ENCODE results near the gene NF1. TPM values are rescaled to one million over a fixed set of nuclear protein-coding genes. Genes with fewer than 3 reads are reported as not detected.
A peak's percentile ranks its signal among the peaks of the same experiment; 100 is the strongest.

NF1 gene
- total RNA-seq, 1 experiment from 2014 or later = 62.4 TPM

GRCh38 chr17:31415004-31415454 is 320.3 kb downstream of the NF1 start:
- intact Hi-C loops (cut with micrococcal nuclease; ENCODE audit: unreplicated experiment) = no loop called here
- no peak overlapping the region for H3K4me3 ChIP-seq (ENCODE audit: low read depth, low read length)
- POLR2A ChIA-PET = no interaction called here
- no peaks in the 10 kb centered on the region for H3K36me3 ChIP-seq (ENCODE audit: control insufficient read depth, insufficient read depth, low read length)
- no peaks in the 10 kb centered on the region for H3K4me1 ChIP-seq
- Mint-ChIP-seq H3K27ac (ENCODE audit: unreplicated experiment) (no peak overlapping the region), H3K4me3 (ENCODE audit: unreplicated experiment) (no peak overlapping the region), H3K27me3 (ENCODE audit: insufficient read depth, unreplicated experiment) (no peaks in the 10 kb centered on the region), H3K4me1 (ENCODE audit: low read depth, unreplicated experiment) (no peaks in the 10 kb centered on the region), H3K36me3 (ENCODE audit: insufficient read depth, unreplicated experiment) (no peaks in the 10 kb centered on the region), H3K9me3 (ENCODE audit: unreplicated experiment) (no peaks in the 10 kb centered on the region)
- TF ChIP-seq CTCF (IDR thresholded peaks at IDR 0.05; ENCODE audit: insufficient read depth in 1 of 2, low read depth in 1 of 2, low read length in 1 of 2, severe bottlenecking in 1 of 2, unreplicated experiment in 1 of 2) = no peak
- H3K9me3 ChIP-seq = no peaks in the 10 kb centered on the region; the same call in 1 of the 2 replicates
- DNase-seq = no peak
- CTCF ChIA-PET = interaction anchor here (0.9 kb wide), 1 partner anchor 26 kb away, joined by 3 read pairs; no protein-coding TSS in a partner anchor
- BruUV-seq (replicated peaks) = no TSS peak
- no peaks in the 10 kb centered on the region for H3K27me3 ChIP-seq (replicated peaks; ENCODE audit: control insufficient read depth, insufficient read depth, low read length)

DNA sequence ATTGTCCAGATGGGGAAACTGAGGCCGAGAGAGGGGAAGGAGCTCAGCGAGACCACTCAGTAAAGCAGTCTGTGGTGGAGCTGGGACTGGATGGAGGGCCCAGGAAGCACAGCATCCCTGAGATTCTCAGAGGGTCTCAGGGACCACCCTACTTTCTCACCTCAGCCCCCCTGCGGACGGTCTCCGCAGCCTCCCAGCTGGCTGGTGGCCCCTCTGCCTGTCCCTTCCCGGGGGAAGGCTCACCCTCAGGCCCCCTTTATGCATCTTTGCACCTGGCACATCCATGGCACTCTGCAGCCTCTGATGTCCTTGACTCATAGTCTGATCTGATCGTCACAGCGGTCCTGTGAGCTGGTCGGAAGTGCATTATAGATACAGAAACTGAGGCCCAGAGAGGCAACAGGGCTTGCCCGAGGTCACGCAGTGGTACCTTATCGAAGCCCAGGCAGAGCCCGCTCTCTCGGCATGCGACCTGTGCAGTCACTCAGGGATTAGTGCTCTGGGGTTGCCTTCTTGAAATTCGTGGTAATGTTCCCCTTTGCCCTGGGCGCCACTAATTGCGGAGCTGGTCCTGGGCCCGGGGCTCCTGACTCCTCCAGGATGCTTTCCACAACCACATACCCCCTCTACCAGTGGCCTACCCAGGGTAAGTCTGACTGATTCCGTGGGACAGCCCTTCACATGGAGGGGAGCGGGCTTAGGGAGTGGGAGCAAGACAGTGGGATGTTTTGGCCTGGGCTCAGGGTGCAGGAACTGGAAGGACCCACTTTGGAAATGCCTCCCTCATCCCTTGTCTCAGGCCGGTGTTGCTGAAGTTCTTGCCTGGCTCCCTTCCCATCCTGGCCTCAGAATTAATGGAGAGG is 321.1 kb downstream of the NF1 start:
- Mint-ChIP-seq H3K27ac (ENCODE audit: unreplicated experiment) (peak overlapping the region; percentile 49), H3K27me3 (ENCODE audit: insufficient read depth, unreplicated experiment) (no peaks in the 10 kb centered on the region), H3K9me3 (ENCODE audit: unreplicated experiment) (no peaks in the 10 kb centered on the region), H3K4me3 (ENCODE audit: unreplicated experiment) (no peak overlapping the region), H3K36me3 (ENCODE audit: insufficient read depth, unreplicated experiment) (no peaks in the 10 kb centered on the region), H3K4me1 (ENCODE audit: low read depth, unreplicated experiment) (no peaks in the 10 kb centered on the region)
- no peaks in the 10 kb centered on the region for H3K27me3 ChIP-seq (replicated peaks; ENCODE audit: control insufficient read depth, insufficient read depth, low read length)
- CTCF ChIA-PET = no interaction called here
- POLR2A ChIA-PET = no interaction called here
- BruUV-seq (replicated peaks) = no TSS peak
- H3K4me3 ChIP-seq (ENCODE audit: low read depth, low read length) = no peak overlapping the region
- no peaks in the 10 kb centered on the region for H3K4me1 ChIP-seq
- no peak for TF ChIP-seq CTCF (IDR thresholded peaks at IDR 0.05; ENCODE audit: insufficient read depth in 1 of 2, low read depth in 1 of 2, low read length in 1 of 2, severe bottlenecking in 1 of 2, unreplicated experiment in 1 of 2)
- H3K9me3 ChIP-seq = no peaks in the 10 kb centered on the region; the same call in 1 of the 2 replicates
- DNase-seq = no peak
- intact Hi-C loops (cut with micrococcal nuclease; ENCODE audit: unreplicated experiment) = no loop called here
- H3K36me3 ChIP-seq (ENCODE audit: control insufficient read depth, insufficient read depth, low read length) = no peaks in the 10 kb centered on the region

DNA sequence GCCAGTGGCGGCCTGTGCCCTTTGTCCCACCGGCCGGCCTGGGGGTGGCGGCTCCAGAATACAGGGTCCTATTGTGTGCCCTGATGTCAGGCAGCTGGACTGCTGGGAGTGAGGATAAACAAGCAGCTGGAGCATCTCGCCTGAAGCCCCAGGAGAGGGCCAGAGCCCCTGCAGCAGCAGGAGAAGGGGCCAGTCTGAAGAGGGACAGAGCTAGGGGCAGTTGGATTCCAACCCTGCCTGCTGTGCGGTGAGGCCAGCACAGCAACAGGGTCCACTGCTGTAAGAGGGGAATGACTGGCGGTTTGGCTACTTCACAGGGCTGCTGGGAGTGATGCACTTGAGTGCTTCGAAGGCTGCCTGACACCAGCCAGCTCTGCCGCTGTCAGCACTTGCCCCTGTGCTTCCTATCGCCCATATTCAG is 321.7 kb downstream of the NF1 start:
- no TSS peak for BruUV-seq (replicated peaks)
- no peak overlapping the region for H3K4me3 ChIP-seq (ENCODE audit: low read depth, low read length)
- Mint-ChIP-seq H3K27ac (ENCODE audit: unreplicated experiment) (peak overlapping the region; percentile 49), H3K4me1 (ENCODE audit: low read depth, unreplicated experiment) (no peaks in the 10 kb centered on the region), H3K27me3 (ENCODE audit: insufficient read depth, unreplicated experiment) (no peaks in the 10 kb centered on the region), H3K36me3 (ENCODE audit: insufficient read depth, unreplicated experiment) (no peaks in the 10 kb centered on the region), H3K9me3 (ENCODE audit: unreplicated experiment) (no peaks in the 10 kb centered on the region), H3K4me3 (ENCODE audit: unreplicated experiment) (no peak overlapping the region)
- intact Hi-C loops (cut with micrococcal nuclease; ENCODE audit: unreplicated experiment) = no loop called here
- ChIA-PET POLR2A (no interaction called here), CTCF (no interaction called here)
- no peak for TF ChIP-seq CTCF (IDR thresholded peaks at IDR 0.05; ENCODE audit: insufficient read depth in 1 of 2, low read depth in 1 of 2, low read length in 1 of 2, severe bottlenecking in 1 of 2, unreplicated experiment in 1 of 2)
- H3K9me3 ChIP-seq = no peaks in the 10 kb centered on the region; the same call in 1 of the 2 replicates
- peak in 1 of 2 experiments; percentile 35 for DNase-seq
- H3K4me1 ChIP-seq = no peaks in the 10 kb centered on the region
- no peaks in the 10 kb centered on the region for H3K36me3 ChIP-seq (ENCODE audit: control insufficient read depth, insufficient read depth, low read length)
- no peaks in the 10 kb centered on the region for H3K27me3 ChIP-seq (replicated peaks; ENCODE audit: control insufficient read depth, insufficient read depth, low read length)

Data from Caco-2 (cell line).